ENCODE data around the gene TMEM60.

TMEM60 gene

DNA sequence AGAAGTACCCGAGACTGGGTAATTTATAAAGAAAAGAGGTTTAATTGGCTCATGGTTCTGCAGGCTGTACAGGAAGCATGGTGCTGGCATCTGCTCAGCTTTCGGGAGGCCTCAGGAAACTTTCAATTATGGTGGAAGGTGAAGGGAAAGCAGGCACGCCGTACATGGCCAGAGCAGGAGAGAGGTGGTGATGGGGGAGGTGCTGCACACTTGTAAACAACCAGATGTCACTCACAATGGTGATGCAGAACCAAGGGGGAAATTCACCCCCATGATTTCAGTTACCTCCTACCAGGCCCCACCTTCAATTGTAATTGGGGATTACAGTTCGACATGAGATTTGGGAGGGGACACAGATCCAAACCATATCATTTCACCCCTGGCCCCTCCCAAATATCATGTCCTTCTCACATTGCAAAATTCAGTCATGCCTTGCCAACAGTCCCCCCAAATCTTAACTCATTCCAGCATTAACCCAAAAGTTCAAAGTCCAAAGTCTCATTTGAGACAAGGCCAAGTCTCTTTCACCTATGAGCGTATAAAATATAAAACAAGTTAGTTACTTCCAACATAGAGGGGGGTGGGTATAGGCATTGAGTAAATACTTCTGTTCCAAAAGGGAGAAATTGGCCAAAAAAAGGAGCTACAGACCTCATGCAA, 51.9 kb downstream of the TMEM60 start:
- DNase-seq (ENCODE audit: low spot score) = no peak
- in situ Hi-C loops (cut with MboI; ENCODE audit: low sequenced_read_pairs, unreplicated experiment) = no loop called here
- TF ChIP-seq, protein P1, sequence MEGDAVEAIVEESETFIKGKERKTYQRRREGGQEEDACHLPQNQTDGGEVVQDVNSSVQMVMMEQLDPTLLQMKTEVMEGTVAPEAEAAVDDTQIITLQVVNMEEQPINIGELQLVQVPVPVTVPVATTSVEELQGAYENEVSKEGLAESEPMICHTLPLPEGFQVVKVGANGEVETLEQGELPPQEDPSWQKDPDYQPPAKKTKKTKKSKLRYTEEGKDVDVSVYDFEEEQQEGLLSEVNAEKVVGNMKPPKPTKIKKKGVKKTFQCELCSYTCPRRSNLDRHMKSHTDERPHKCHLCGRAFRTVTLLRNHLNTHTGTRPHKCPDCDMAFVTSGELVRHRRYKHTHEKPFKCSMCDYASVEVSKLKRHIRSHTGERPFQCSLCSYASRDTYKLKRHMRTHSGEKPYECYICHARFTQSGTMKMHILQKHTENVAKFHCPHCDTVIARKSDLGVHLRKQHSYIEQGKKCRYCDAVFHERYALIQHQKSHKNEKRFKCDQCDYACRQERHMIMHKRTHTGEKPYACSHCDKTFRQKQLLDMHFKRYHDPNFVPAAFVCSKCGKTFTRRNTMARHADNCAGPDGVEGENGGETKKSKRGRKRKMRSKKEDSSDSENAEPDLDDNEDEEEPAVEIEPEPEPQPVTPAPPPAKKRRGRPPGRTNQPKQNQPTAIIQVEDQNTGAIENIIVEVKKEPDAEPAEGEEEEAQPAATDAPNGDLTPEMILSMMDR (IDR thresholded peaks at IDR 0.05; ENCODE audit: borderline replicate concordance, control extremely low read depth, extremely low read depth, insufficient read depth, missing control alignments) = no peak

DNA sequence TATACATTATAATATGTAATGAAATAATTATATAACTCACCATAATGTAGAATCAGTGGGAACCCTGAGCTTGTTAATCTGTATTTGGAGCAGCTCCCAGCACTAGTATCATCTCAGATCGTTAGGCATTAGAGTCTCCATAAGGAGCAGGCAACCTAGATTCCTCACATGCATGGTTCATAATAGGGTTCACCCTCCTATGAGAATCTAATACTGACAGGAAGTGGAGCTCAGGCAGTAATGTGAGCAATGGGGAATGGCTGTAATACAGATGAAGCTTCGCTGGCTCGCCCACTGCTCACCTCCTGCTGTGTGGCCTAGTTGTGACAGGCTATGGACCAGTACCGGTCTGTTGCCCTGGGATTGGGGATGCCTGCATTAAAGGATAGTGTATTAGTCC, 52.5 kb downstream of the TMEM60 start:
- DNase-seq (ENCODE audit: low spot score) = no peak
- TF ChIP-seq, protein P1 (IDR thresholded peaks at IDR 0.05; ENCODE audit: borderline replicate concordance, control extremely low read depth, extremely low read depth, insufficient read depth, missing control alignments) = no peak
- in situ Hi-C loops (cut with MboI; ENCODE audit: low sequenced_read_pairs, unreplicated experiment) = no loop called here
